Suprapubic skin (tissue), 4 donors: Measurements from ENCODE around the gene MOV10. TPM values are rescaled to one million over a fixed set of nuclear protein-coding genes. Genes with fewer than 3 reads are reported as not detected.

Experiments
- DNase-seq, 2 donors: peaks; one replicate each; pipeline ENCODE4 v3.0.0-alpha.2; 2019; ENCODE audit warnings: low spot score in 2 of 2
- H3K27ac ChIP-seq: fragments of 200-600 bp; sonication (generic); one replicate; pipeline ENCODE4 v1.5.1; 2019
- H3K27me3 ChIP-seq: fragments of 200-600 bp; sonication (generic); one replicate; pipeline ENCODE4 v1.5.1; 2019
- H3K36me3 ChIP-seq: fragments of 200-600 bp; sonication (generic); one replicate; pipeline ENCODE4 v1.5.1; 2019
- H3K4me1 ChIP-seq: fragments of 200-600 bp; sonication (generic); one replicate; pipeline ENCODE4 v1.5.1; 2019
- H3K4me3 ChIP-seq: fragments of 200-600 bp; sonication (generic); one replicate; pipeline ENCODE4 v1.5.1; 2019; ENCODE audit warnings: mild to moderate bottlenecking
- H3K9me3 ChIP-seq: fragments of 200-600 bp; sonication (generic); one replicate; pipeline ENCODE4 v1.5.1; 2019
- EP300 ChIP-seq: sonication (generic); formaldehyde crosslinking; IDR thresholded peaks from one replicate; pipeline ENCODE4 v1.6.1; 2017; ENCODE audit warnings: antibody characterized with exemption
- POLR2A ChIP-seq, 2 donors: fragments of 450-650 bp; IDR thresholded peaks; one replicate each; pipeline ENCODE4 v1.6.1; 2017; ENCODE audit warnings: antibody characterized with exemption in 2 of 2, mild to moderate bottlenecking in 2 of 2, moderate library complexity in 2 of 2
- POLR2AphosphoS5 ChIP-seq, 3 donors: sonication (generic); formaldehyde crosslinking; IDR thresholded peaks; one replicate each; pipeline ENCODE4 v1.6.1; 2017; ENCODE audit warnings: antibody characterized with exemption in 3 of 3
- WGBS: methylation state at CpG from one replicate; pipeline ENCODE4 v1.1.5; 2018; 5-methylcytosine and 5-hydroxymethylcytosine counted together
- total RNA-seq, 4 donors: library from RNA; depleted of rRNA; stranded (reverse); fragments of >200 nt; gene quantifications; one replicate each; pipeline ENCODE4 v1.1.0, GENCODE V29; 2016
- TF ChIP-seq, protein P1 (sequence below), 2 donors: fragments of 200-600 bp in 1 of 2; fragments of 450-650 bp in 1 of 2; sonication (generic) in 1 of 2; IDR thresholded peaks; one replicate each; pipeline ENCODE4 v1.5.1; 2016 to 2019; ENCODE audit warnings: antibody characterized with exemption in 2 of 2, mild to moderate bottlenecking in 1 of 2, moderate library complexity in 1 of 2

The MOV10 gene
- total RNA-seq, 4 donors from 2014 or later: 42.8 to 147 (median 70.1) TPM

DNA sequence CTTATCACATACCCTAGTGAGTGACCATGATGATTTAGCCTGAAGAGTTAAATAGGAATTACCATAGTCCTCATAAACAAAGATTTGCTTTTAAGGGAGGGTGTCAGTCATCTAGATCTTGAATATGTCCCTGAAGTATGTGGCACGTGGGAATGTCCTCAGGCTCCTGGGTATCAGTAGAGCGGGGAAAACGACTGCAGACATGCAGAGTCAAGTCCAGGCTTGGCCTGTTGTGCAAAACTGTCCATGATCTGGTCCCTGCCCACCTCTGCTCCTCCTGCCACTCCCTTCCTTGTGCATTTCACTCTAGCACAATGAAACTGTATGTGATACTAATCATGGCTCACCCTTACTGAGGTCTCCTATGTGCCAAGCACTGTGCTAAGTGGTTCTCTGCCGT is 12.9 kb downstream of the MOV10 start:
- 63% methylated on average over 4 of the region's 4 CpGs for whole genome bisulfite sequencing
- Histone ChIP-seq H3K4me3 (no peak overlapping the region), H3K4me1 (peaks cover 30% of the 10 kb centered on the region), H3K27ac (peak overlapping the region; percentile 71), H3K9me3 (no peaks in the 10 kb centered on the region), H3K27me3 (no peaks in the 10 kb centered on the region), H3K36me3 (peaks cover 40% of the 10 kb centered on the region)
- no peak for DNase-seq
- TF ChIP-seq, protein P1, sequence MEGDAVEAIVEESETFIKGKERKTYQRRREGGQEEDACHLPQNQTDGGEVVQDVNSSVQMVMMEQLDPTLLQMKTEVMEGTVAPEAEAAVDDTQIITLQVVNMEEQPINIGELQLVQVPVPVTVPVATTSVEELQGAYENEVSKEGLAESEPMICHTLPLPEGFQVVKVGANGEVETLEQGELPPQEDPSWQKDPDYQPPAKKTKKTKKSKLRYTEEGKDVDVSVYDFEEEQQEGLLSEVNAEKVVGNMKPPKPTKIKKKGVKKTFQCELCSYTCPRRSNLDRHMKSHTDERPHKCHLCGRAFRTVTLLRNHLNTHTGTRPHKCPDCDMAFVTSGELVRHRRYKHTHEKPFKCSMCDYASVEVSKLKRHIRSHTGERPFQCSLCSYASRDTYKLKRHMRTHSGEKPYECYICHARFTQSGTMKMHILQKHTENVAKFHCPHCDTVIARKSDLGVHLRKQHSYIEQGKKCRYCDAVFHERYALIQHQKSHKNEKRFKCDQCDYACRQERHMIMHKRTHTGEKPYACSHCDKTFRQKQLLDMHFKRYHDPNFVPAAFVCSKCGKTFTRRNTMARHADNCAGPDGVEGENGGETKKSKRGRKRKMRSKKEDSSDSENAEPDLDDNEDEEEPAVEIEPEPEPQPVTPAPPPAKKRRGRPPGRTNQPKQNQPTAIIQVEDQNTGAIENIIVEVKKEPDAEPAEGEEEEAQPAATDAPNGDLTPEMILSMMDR (IDR thresholded peaks at IDR 0.05): no peak
- peak in 2 of 3 donors; percentile 38 to 66 for TF ChIP-seq POLR2AphosphoS5 (IDR thresholded peaks at IDR 0.05)

DNA sequence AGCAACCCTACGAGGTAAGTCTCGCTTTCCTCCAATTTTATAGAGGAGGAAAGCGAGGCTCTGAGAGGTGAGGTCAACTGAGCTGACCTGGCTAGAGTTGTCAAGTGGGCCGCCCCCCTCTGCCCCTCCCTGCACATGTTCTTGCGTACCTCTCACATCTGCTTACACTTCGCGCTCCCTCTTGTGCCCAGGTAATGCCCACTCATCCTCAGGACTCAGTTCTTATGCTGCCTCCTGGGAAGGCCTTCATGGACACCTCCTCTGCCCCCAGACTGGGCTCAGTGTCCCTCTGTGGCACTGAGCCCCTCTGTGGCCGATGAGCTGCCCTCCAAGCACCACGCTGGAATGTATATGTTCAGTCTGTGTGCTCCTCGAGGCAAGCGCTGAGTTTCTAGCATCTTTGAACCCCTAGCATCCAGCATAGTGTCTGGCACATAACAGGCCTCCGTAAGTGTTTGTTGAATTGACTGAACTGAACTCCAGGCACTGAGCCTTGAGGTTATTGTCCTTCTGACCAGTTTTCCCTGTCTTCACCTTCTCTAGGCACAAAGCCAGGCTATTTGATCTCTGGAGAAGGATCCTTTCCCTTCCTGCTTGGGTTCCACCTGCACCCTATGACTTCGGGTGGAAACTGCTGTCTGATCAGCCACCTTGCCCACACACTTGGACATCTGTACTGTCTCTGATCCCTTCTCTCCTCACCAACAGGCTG is 13.5 kb downstream of the MOV10 start:
- peak overlapping the region; percentile 71 for H3K27ac ChIP-seq
- DNase-seq: no peak
- no peaks in the 10 kb centered on the region for H3K27me3 ChIP-seq
- no peaks in the 10 kb centered on the region for H3K9me3 ChIP-seq
- TF ChIP-seq POLR2A (IDR thresholded peaks at IDR 0.05) (no peak), EP300 (no peak), POLR2AphosphoS5 (IDR thresholded peaks at IDR 0.05) (no peak)
- TF ChIP-seq, protein P1 (IDR thresholded peaks at IDR 0.05): no peak
- peaks cover 46% of the 10 kb centered on the region for H3K36me3 ChIP-seq
- H3K4me3 ChIP-seq: no peak overlapping the region
- 80% methylated on average over 9 of the region's 13 CpGs for WGBS
- peaks cover 30% of the 10 kb centered on the region for H3K4me1 ChIP-seq

DNA sequence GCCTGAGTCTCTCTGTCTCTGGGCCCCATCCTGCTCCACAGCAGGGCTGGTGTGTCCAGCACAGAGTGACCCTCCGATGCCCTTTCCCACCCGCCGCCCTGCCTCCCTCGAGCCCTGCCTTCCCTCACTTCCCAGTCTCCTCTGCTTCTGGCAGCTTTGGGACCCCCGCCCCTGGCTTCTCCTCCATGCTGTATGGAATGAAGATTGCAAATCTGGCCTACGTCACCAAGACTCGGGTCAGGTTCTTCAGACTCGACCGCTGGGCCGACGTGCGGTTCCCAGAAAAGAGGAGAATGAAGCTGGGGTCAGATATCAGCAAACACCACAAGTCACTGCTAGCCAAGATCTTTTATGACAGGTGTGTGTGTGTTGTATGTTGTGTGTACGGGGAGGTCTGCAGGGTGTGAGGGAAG is 14.3 kb downstream of the MOV10 start:
- Histone ChIP-seq H3K36me3 (peaks cover 53% of the 10 kb centered on the region), H3K27ac (no peak overlapping the region), H3K9me3 (no peaks in the 10 kb centered on the region), H3K4me1 (peaks cover 30% of the 10 kb centered on the region), H3K27me3 (no peaks in the 10 kb centered on the region), H3K4me3 (no peak overlapping the region)
- no peak for DNase-seq
- 84% methylated on average over 13 of the region's 13 CpGs for WGBS
- TF ChIP-seq EP300: no peak
- TF ChIP-seq, protein P1 (IDR thresholded peaks at IDR 0.05): no peak
- TF ChIP-seq POLR2A (IDR thresholded peaks at IDR 0.05): no peak
- TF ChIP-seq POLR2AphosphoS5 (IDR thresholded peaks at IDR 0.05): no peak

DNA sequence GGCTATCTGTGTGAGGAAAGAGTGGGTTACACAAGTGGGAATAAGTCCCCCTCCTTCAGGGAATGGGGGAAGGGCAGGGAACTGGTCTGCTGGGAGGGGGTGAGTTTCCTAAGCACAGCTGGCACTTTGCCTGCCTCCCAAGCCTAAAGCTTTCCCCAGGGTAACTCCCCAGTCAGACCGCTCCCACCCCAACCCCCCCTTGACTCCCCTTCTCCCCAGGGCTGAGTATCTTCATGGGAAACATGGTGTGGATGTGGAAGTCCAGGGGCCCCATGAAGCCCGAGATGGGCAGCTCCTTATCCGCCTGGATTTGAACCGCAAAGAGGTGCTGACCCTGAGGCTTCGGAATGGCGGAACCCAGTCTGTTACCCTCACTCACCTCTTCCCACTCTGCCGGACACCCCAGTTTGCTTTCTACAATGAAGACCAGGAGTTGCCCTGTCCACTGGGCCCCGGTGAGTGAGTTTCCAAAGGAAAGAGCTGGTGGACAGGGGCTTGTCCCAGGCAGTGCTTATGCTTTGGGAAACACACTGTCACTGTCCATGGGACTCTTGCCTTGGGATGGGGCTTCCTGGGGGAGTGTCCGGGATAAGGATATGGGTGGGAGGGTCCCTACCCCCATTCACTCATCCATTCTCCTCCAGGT is 14.9 kb downstream of the MOV10 start:
- no peak overlapping the region for H3K27ac ChIP-seq
- 97% methylated on average over 8 of the region's 9 CpGs for WGBS

DNA sequence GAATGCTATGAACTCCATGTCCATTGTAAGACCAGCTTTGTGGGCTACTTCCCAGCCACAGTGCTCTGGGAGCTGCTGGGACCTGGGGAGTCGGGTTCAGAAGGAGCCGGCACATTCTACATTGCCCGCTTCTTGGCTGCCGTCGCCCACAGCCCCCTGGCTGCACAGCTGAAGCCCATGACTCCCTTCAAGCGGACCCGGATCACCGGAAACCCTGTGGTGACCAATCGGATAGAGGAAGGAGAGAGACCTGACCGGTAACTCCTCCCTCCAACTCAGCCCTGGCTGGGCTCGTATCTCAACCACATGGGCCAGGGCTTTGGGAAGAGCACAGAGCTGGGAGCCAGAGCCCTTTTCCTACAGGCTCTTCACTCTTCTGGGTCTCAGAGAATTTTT is 15.4 kb downstream of the MOV10 start:
- no peak for DNase-seq
- TF ChIP-seq, protein P1 (IDR thresholded peaks at IDR 0.05): no peak
- TF ChIP-seq POLR2AphosphoS5 (IDR thresholded peaks at IDR 0.05): no peak
- TF ChIP-seq EP300: no peak
- TF ChIP-seq POLR2A (IDR thresholded peaks at IDR 0.05): no peak
- WGBS: 95% methylated on average over 8 of the region's 11 CpGs
- H3K9me3 ChIP-seq: no peaks in the 10 kb centered on the region
- no peak overlapping the region for H3K4me3 ChIP-seq
- H3K27me3 ChIP-seq: no peaks in the 10 kb centered on the region
- H3K36me3 ChIP-seq: peaks cover 64% of the 10 kb centered on the region
- peaks cover 30% of the 10 kb centered on the region for H3K4me1 ChIP-seq
- no peak overlapping the region for H3K27ac ChIP-seq

More for the DNA sequence above, 14.9 kb downstream of the MOV10 start:
- TF ChIP-seq POLR2AphosphoS5 (IDR thresholded peaks at IDR 0.05) (no peak), EP300 (no peak)
- TF ChIP-seq, protein P1 (IDR thresholded peaks at IDR 0.05): no peak
- Histone ChIP-seq H3K27me3 (no peaks in the 10 kb centered on the region), H3K9me3 (no peaks in the 10 kb centered on the region), H3K4me1 (peaks cover 30% of the 10 kb centered on the region), H3K4me3 (no peak overlapping the region), H3K36me3 (peaks cover 59% of the 10 kb centered on the region)
- no peak for DNase-seq
